ENCODE measurements around the gene OR2V2. TPM values are rescaled to one million over a fixed set of nuclear protein-coding genes. Genes with fewer than 3 reads are reported as not detected.

Gene OR2V2
- total and polyA plus RNA-seq, 4 donors, result not detected

GRCh38 chr5:181159286-181160151, 12.1 kb downstream of the OR2V2 start (continued):
- no peak for TF ChIP-seq REST (IDR thresholded peaks at IDR 0.05)

- Histone ChIP-seq H3K36me3 (ENCODE audit: control insufficient read depth in 4 of 4, insufficient read depth in 3 of 4, low read depth in 1 of 4, low read length in 3 of 4) (no peaks in the 10 kb centered on the region), H3K4me3 (ENCODE audit: low read depth in 1 of 3, low read length in 3 of 3) (no peak overlapping the region), H3K9me3 (ENCODE audit: control insufficient read depth in 4 of 4, low read length in 3 of 4) (no peaks in the 10 kb centered on the region), H3K27me3 (ENCODE audit: control insufficient read depth in 4 of 4, insufficient read depth in 4 of 4, low read length in 3 of 4) (peaks cover 0 to 5% (median 2%) of the 10 kb centered on the region in 4 donors), H3K9ac (ENCODE audit: low read depth in 1 of 2, low read length in 2 of 2) (no peak overlapping the region), H3K4me1 (ENCODE audit: control insufficient read depth in 4 of 4, insufficient read depth in 4 of 4, low read length in 3 of 4) (no peaks in the 10 kb centered on the region), H3K27ac (ENCODE audit: low read depth in 1 of 2, low read length in 2 of 2) (peak overlapping the region in 1 of 2 donors; percentile 39)
- WGBS, result 60% methylated on average over 21 of the region's 21 CpGs
- no peak for TF ChIP-seq SP1 (IDR thresholded peaks at IDR 0.05)
- TF ChIP-seq TAF1 (conservative IDR thresholded peaks at IDR 0.05), result no peak
- TF ChIP-seq RAD21 (IDR thresholded peaks at IDR 0.05), result no peak
- TF ChIP-seq FOXA1 (IDR thresholded peaks at IDR 0.05), result no peak
- no peak for TF ChIP-seq YY1 (IDR thresholded peaks at IDR 0.05)
- TF ChIP-seq GABPA (IDR thresholded peaks at IDR 0.05 in 1 of 2, conservative IDR thresholded peaks at IDR 0.05 in 1 of 2), result no peak
- TF ChIP-seq EGR1 (IDR thresholded peaks at IDR 0.05; ENCODE audit: low read depth in 2 of 2), result no peak
- TF ChIP-seq MAX (IDR thresholded peaks at IDR 0.05), result no peak
- no peak for TF ChIP-seq HNF4A (conservative IDR thresholded peaks at IDR 0.05)
- TF ChIP-seq REST (IDR thresholded peaks at IDR 0.05), result no peak
- no peak for TF ChIP-seq ATF3 (IDR thresholded peaks at IDR 0.05)
- no peak for TF ChIP-seq RXRA (IDR thresholded peaks at IDR 0.05)
- TF ChIP-seq ZBTB33 (IDR thresholded peaks at IDR 0.05), result no peak
- no peak for TF ChIP-seq HNF4G (IDR thresholded peaks at IDR 0.05)
- no peak for TF ChIP-seq JUND (IDR thresholded peaks at IDR 0.05)
- TF ChIP-seq FOXA2 (IDR thresholded peaks at IDR 0.05), result no peak
- no peak for TF ChIP-seq NR2F2 (IDR thresholded peaks at IDR 0.05)
- TF ChIP-seq CTCF (IDR thresholded peaks at IDR 0.05; ENCODE audit: low read depth, low read length, missing input control), result no peak
- DNase-seq (ENCODE audit: low spot score), result no peak
Observed at GRCh38 chr5:181160152-181160754, 12.9 kb downstream of the OR2V2 start.

All from liver (tissue), 9 donors.